HG03469 (cell line): ENCODE measurements around the gene TGDS.

Experiments used
- ATAC-seq: cut with Tn5 transposase; IDR thresholded peaks from one replicate; pipeline ENCODE4 v1.9.1; 2021; ENCODE audit warnings: mild to moderate bottlenecking, moderate library complexity, moderate number of reproducible peaks; ENCODE audit not compliant: unreplicated experiment

Gene TGDS

DNA sequence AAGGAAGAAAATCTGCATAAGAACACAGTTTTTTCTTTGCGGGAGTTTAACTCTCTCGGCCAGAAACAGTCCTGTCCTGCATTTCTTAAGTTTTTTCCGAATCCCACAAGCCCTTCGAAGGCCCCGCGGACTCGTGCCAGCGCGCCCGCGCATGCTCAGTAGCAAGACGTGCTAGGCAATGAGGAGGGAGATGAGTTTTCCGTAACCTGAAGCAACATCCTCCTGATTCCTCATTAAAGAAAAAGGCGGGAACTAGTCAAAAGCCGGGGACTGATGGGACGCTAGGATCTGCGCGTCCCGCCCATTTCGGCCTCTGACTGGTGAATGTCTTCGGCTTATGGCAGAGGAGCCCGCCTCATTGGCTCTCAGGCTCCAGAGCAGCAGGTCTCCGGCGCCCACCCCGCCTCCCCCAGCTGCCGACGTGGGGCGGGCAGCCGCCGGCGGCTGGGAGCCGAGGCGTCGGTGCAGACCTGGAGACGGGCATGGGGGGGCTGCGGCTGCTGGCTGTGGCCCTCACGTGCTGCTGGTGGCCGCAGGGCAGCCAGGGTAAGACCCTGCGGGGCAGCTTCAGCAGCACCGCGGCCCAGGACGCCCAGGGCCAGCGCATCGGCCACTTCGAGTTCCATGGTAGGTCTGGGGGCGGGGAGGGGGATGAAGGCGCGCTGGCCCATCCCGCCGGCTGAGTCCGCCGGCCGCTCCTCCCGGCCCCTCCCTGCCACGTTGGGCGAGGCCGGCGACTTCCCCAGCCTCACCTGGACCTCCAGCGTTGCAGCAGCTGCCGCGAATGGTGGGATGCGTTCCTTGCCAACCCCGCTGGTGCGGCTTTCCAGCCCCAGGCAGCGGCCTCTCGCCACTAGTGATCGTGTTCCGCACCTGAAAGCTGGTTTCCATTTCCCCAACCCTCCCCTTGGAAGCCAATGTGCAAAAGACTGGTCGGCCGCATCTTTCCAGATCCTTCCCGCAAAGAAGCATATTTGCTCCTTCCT lies 5.8 kb upstream of the TGDS start, which contains the start of gene GPR180:
TSS of gene GPR180 (plus strand) at position 412 of the 986 bp plus-strand sequence. CDS start at position 483, 71 bp downstream.
- ATAC-seq, result peak; percentile 99

DNA sequence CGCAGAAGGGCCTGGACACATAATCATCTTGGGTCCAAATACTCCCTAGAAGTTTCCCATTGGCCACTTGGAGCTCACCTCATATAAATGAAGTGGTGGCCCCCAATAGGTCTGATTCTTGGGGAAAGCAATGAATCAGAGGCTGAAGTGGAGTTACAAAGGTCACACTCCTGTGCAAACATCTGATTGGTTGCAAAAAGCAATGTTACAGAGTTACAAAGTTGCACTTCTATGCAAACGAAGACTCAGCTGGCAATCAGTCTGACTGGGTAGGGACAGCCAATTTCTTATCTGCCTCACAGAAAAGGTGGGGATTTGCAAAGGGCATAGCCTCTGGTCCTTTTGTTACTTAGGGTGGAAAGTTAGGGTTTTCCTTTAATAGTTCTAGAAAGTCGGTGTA lies 3.9 kb upstream of the TGDS start:
- ATAC-seq, result no peak

DNA sequence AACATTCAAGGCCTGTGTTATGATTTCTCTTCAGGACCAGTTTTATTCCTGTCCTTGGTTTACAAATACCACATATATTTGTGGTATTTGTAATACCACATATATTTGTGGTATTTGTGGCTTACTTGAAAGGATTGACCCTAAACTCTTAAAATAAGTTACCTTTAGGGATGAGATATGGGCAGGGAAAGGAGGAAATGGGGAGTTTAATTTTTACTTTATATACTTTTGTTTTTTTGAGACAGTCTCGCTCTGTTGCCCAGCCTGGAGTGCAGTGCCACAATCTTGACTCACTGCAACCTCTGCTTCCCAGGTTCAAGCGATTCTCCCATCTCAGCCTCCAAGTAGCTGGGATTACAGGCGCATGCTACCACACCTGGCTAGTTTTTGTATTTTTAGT lies 2.3 kb upstream of the TGDS start:
- no peak for ATAC-seq

DNA sequence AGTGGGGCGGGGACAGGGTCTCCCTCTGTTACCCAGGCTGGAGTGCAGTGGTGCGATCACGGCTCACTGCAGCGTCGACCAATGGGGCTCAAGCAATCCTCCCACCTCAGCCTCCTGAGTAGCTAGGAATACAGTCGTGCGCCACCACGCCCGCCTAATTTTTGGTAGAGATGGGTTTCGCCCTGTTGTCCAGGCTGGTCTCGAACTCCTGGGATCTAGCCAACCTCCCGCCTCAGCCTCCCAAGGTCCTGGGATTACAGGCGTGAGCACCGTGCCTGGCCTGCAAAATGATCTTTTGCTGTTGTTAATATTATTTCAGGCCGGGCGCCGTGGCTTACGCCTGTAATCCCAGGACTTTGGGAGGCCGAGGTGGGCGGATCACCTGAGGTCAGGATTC lies 621 bp upstream of the TGDS start:
- ATAC-seq, result no peak

DNA sequence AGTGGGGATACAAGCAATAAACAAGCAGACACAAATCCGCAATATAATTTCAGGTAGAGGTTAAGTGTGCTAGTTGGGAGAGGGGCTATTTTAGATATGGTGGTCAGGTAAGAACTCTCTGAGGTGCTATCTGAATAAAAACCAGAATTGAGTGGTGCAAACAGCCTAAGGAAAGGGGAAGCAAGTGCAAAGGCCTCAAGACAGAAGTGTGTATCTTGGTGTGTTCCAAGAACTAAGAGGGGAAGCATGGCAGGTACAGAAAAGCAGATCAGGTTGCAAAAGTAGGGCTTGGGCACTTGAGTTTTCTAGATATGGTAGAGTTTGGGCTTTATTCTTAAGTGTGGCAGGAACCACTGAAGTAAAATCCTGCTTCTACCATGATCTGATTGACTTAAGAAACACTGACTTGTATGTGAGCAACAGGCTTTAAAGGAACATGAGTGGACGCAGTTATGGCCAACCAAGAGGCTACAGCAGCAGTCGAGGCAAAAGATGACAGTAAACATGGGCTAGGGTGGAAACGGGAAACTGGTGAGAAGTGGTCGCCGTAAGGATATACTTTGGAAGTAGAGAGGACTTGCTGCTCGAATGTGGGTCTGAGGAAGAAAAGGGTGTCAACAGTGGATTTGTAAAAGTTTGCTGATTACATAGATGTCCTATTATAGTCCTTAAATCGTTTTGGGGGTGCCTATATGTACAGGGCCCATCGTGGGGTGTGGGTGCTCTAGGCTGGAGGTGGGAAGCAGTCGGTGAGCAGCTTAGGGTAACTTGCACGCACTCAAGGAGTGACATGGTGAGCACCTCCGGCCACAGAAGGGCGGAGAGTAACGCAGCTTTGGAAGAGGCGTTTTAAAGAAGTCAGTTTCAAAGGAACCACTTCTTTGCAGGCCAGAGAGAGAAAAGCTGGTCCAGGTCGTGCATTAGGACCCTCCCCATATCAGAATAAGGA lies 677 bp downstream of the TGDS start:
- peak; percentile 32 for ATAC-seq

DNA sequence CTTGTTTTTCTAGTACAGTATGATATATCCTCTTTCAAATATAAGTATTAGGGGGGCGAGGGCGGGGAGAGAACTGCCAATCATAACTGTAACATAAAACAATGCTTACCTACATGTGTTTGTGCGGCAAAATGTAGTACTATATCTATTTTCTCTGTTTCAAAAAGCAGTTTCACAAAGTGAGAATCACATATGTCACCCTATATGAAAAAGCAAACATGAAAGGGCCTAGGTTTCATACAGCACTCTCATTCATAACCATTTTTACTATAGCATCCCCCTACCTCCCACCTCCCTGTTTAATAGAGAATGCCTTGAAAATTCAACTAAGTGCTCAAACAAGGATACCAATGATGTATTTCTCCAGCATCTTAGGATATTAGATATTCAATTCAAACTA lies 5.2 kb downstream of the TGDS start:
- ATAC-seq, result no peak

DNA sequence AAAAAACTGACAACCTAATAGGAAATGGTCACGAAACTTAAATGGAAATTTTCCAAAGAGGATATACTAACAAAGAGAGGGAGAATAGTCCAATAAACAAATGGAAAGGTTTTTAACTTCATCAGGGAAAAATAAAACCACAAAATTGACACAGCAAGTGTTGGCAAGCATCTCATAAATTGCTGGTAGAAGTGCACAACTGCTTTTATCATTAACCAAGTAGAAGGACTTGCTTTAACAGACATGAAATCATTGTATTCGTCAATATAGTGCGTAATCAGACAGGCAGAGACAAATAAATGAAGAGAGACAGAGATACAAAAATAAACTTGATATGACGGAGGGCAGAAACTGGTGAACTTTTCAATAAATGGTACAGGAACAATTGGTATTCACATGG lies 7.4 kb downstream of the TGDS start:
- no peak for ATAC-seq

DNA sequence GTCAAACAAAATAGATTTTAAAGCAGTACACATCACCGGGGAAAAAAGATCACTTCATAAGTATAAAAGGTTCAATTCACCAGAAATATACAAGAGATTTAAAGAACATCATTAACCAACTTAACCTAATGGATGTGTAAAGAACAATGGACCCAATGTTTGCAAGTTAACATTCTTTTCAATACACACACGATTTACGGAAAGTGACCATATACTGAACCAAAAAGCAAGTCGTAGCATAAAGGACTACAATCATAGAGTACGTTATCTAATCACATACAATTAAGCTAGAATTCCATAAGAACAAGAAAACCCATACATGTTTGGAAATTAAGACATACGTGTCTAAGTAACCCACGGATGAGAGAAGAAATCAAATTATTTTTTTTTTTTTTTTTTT lies 9.6 kb downstream of the TGDS start:
- ATAC-seq, result no peak

DNA sequence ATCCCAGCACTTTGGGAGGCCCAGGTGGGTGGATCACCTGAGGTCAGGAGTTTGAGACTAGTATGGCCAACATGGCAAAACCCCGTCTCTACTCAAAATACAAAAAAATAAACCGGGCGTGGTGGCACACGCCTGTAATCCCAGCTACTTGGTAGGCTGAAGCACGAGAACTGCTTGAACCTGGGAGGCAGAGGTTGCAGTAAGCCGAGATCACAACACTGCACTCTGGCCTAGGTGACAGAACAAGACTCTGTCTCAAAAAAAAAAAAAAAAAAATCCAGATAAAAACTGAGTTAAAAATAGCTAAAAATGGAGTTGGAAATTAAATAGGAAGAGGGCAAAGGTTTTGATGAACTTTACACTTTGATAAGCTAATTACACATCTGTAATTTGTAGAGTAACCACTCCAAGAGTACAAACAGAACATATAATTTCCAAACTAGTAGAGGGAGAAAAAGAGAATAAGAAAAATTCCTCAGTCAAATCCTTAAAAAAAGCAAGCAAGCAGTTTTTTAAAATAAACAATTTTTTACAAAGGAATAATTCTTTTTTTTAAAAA lies 10.3 kb downstream of the TGDS start:
- ATAC-seq, result no peak

DNA sequence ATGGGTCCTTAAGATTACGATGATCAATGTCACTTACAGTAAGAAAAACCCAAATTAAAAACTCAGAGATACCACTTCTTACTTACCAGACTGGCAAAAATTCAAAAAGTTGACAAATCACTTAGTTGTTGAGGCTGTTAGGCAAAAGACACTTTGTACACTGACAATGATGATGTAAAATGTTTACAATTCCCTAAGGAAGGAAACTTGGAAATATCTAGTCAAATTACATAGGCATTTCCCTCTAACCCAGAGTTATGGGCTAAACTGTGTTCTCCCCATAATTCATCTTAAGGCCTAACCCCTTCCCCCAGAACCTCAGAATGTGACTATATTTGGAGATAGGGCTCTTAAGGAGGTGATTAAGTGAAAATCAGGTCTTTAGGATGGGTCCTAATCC lies 12.0 kb downstream of the TGDS start:
- no peak for ATAC-seq

DNA sequence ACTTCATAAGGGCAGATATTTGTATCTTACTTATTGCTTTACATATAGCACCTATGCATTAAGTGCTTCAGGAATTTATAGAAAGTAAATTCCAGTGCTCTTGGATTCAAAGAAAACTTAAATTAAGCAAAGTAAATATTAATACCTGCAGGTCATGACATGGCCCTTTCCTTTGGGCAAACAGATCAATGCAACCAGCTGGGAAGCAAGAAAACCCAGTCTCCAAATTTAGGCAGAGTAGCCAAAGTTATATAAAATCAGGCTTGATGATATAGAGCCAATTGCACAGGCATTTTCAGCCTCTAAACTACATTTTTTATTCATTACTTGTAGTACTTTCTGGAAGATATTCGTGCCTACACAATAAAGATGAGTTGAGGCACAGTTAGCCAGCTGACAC lies 16.9 kb downstream of the TGDS start:
- ATAC-seq, result no peak

DNA sequence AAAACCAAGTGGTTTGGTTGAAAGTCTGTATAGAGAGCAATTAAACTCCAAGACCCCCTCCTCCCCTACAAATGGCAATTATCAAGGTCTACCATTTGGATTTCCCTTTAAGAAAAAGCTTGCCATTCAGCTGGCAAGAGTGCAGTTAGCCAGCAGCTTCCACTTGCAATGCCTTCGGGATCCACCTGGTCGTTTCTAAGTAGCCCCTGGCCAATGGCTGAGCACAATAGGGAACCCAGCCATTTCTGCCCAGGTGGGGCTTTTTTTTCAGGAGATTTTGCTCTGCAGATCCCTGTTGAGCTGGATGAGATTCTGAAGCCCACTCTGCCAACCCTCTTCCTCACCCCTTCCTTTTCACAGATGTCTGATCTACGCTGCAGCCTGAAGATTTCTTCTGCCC lies 26.3 kb downstream of the TGDS start:
- no peak for ATAC-seq

DNA sequence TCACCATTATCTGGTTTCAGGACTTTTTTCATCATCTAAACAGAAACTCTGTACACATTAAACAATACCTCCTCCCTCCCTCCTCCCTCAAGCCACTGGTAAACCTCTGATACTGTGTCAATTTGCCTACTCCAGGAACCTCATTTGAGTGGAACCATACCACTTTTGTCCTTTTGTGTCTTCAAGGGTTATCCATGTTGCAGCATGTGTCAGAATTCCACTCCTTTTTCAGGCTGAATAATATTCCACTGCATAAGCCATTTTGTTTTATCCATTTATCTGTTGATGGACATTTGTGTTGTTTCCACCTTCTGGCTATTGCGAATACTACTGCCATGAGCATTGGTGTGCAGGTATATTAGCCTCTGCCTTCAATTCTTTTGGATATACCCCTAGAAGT lies 27.5 kb downstream of the TGDS start:
- ATAC-seq, result no peak

DNA sequence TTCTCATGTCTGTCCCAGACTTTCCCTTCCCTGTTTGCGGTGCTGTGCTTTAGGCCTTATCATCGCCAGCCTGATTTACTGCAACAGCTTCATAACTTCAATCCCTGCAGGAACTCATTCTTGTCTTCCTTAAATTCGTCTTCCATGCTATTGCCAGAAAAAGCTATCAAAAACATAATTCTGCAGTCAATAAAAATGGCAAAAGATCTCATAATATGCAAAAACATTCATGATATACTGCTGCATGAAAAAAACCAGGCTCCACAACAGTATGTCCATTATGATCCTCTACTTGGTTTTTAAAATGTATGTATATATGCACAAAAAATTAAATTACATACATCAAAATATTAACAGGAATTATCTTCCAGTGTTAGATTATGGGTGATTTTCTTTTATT lies 28.4 kb downstream of the TGDS start:
- ATAC-seq, result no peak

DNA sequence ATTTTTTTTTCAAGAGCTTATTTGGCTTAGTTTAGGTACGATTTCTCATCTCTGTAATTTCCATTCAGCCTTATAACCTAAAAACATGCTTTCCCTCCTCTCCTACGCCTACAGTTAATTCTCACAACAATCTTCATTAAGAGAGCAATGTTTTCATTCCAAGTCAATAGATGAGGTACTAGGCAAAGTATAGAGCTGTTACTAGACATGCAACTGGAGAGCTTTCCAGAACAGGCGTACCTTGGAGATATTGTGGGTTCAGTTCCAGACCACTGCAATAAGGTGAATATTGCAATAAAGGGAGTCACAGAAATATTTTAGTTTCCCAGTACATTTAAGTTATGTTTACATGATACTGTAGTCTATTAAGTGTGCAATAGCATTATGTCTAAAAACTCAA lies 34.8 kb downstream of the TGDS start:
- no peak for ATAC-seq

DNA sequence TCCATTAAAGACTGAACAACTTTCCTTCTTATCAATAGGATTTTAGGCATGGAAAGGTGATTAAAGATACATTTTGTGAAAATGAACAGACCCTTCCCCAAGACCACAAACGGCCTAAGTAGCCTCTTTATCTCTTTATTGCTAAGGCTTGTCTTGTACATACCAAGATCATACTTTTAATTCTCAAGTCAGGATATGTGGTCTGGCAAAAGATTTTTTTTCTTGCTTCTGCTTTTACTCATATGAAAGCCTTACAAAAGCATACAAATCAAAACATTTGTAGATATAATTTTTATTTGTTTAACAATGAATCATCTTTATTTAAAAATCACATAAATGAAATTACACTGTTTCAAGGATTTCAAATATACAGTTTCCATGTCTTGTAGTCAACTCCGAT lies 35.8 kb downstream of the TGDS start:
- no peak for ATAC-seq

DNA sequence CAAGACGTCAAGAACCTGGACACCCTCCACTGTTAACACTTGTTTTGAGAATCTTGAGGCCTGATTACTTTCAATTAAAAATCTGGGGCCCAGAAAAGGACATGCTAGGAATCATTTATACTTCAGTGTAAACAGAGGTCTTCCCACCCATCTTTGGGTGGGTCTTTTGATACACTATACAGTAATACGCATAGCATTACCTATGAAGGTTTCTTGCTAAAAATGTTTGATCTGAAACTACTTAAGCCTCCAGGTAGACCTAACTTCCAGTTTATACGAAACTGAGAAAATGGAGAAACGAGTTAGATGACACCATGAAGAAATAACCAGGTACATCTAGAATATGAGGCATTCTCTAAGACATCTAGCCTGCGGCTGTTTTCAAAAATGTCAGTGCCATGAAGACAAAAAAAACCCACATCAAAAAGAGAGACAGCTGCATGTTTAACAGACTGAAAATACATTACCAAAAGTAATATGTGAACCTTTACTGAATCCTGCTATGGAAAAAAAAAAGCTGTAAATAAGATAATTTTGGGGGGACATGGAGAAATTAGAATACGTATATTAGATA lies 36.6 kb downstream of the TGDS start:
- ATAC-seq, result no peak

DNA sequence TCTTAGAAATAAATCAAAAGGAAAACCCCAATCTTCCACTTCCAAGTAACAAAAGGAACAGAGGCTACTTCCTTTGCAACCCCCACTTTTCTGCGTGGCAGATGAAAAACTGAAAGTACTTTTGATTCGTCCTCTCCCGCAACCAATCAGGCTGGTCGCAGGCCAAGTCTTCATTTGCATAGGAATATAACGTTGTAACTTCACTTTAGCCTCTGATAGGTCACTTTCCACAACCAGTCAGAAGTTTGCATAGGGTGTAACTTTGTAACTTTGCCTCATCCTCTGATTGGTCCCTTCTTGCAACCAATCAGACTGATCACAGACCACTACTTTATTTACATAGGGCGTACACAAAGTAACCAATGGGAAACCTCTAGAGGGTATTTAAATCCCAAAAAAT lies 37.2 kb downstream of the TGDS start:
- no peak for ATAC-seq

DNA sequence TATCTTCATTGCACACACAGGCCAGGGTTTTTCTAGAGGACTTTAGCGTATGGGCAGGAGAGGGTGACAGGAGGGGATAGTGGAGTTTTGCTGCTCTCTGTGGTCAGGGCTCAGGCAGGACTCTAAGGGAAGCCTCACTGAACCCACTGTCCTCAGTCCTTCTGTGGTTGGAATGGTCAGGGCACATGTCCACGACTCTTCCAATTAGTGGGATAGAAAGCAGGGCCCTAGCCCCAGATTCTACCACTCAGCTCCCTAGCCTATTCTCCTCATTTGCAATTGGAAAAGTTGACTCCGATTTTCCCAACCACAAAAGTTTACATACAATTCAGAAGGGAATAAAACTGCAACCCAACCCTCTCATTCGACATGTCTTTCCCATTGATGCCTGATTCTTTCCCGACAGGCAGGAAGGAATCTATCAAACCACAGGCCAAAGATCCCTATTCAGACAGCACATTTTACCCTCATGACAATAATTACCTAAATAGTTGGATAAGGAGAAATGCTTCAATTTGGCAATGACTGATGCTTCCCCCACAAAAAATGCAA lies 38.2 kb downstream of the TGDS start:
- ATAC-seq, result no peak

DNA sequence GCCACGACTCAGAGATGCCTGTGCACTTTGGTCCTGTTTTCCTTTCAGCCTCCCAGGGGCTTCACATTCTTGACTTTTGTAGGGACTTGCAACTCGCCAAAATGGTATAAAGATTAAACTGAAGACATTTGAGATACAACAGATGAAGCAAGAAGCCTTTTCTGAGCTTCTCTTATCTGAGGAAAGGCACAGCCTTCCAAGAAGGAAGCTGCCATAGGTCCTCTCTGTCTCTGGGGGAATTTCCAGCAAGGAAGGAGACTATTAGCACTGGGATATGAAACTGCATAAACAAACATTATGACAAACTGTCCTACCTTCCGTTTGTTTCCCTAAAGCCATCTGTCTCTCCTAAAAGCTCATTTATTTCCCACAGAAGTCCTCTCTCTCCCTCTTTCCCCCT lies 39.3 kb downstream of the TGDS start:
- ATAC-seq, result no peak

DNA sequence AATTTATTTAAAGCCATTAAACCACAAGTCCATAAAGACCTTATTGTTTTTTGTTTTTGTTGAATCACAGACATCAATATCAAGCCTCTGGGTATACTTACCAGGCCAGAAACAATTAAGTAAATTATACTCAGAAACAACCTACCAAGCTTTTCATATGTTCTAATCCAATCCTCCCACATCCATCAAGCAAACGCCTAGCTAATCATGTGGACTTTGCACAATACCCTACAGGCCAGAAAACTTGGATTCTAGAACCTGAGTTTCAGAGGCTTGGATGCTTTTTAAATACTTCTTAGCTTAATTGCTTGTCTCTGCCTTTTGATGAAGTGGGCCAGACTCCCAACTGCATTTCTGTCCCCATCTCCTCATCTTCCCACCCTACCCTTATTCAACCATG lies 39.9 kb downstream of the TGDS start:
- ATAC-seq, result no peak
